SIG-M5 treated with dmso at 0.1 percent for 504 hours (cell line): ENCODE measurements around the gene CAMK2A.
A peak's percentile ranks its signal among the peaks of the same experiment; 100 is the strongest.

Experiments
- DNase-seq: peaks from one replicate; lab custom pipeline; 2025; ENCODE audit not compliant: unreplicated experiment; lab: John Stamatoyannopoulos, UW

Gene CAMK2A

GRCh38 chr5:150189728-150190502, 99.7 kb downstream of the CAMK2A start, which contains the start of gene SLC6A7:
Gene SLC6A7 (plus strand): TSS chr5:150190062. CDS start chr5:150190328, 266 bp downstream.
- no peak for DNase-seq

- DNase-seq, result no peak
Measured at GRCh38 chr5:150189326-150189725, 100.2 kb downstream of the CAMK2A start.

GRCh38 chr5:150188146-150188842, 101.3 kb downstream of the CAMK2A start:
- no peak for DNase-seq

DNA sequence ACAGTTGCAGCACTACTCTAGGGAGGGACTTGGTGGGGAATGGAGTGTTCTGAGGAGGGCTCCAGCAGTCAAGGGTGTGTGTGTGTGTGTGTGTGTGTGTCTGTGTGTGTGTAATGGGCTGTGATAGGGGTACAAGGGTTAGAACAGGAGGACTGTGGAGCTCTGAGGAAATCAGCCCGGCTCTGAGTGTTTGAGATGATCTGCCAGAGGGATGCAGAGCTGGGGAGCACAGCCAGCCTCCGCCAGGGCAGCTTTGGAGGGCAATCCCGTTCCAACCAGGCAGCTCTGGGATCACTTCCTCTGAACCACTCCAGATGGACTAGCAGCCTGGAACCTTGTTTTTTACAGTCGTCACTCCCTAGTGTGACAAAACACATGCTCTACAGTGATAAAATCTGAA, 102.7 kb downstream of the CAMK2A start:
- DNase-seq, result no peak

- DNase-seq, result no peak
Measured at GRCh38 chr5:150186137-150186536, 103.4 kb downstream of the CAMK2A start.

- DNase-seq, result peak; percentile 74
Measured at GRCh38 chr5:150184990-150185912, 104.3 kb downstream of the CAMK2A start.

DNA sequence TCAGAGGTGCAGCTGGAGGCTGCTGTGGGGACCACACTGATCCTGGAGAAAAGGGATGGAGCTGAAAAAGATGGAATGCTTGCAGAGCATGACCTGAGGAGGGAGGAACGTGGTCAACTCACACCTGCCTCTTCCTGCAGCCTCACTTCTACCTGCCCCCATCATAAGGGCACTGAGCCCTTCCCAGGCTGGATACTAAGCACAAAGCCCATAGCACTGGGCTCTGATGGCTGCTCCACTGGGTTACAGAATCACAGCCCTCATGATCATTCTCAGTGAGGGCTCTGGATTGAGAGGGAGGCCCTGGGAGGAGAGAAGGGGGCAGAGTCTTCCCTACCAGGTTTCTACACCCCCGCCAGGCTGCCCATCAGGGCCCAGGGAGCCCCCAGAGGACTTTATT, 105.6 kb downstream of the CAMK2A start:
- no peak for DNase-seq

DNA sequence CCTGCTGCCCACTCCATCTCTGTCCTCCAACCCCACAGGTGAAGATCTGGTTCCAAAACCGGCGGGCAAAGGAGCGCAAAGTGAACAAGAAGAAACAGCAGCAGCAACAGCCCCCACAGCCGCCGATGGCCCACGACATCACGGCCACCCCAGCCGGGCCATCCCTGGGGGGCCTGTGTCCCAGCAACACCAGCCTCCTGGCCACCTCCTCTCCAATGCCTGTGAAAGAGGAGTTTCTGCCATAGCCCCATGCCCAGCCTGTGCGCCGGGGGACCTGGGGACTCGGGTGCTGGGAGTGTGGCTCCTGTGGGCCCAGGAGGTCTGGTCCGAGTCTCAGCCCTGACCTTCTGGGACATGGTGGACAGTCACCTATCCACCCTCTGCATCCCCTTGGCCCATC, 106.1 kb downstream of the CAMK2A start:
- no peak for DNase-seq

GRCh38 chr5:150182774-150183173, 106.8 kb downstream of the CAMK2A start:
- no peak for DNase-seq

DNA sequence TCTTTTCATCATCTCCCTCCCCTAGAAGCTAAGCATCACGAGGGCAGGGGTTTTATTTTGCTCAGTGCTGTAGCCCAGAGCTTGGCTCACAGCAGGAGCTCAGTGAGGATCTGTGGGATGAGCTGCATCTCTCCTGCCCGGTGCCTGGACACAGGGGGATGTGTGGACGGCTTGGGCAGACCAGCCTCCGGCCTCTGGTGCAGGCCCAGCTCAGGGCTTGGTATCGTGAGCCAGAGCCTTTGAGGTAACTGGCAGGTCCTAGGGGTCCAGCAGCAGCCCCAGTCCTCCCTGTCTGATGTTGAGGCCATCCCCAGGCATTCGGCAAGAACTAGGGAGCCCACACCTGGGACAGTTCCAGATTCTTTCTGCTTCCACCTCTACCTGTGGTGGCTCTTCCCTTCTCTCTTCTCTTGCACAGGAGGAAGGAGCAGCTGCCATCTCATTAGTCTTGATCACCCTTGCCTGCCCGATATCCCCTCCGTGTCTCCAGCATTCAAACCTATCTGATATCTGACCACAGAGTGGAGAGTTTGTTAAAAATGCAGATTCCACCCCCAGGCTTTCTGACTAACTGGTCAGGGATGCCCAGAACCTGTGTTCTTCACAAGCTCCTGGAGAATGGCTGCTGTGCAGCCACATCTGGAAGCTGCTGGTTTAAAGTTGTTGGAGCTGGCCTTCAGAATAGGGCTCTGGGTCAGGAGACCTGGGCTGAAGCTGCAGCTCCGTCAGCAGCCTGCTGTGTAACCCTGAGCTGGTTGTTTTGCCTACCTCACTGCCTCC, 107.6 kb downstream of the CAMK2A start:
- no peak for DNase-seq

DNA sequence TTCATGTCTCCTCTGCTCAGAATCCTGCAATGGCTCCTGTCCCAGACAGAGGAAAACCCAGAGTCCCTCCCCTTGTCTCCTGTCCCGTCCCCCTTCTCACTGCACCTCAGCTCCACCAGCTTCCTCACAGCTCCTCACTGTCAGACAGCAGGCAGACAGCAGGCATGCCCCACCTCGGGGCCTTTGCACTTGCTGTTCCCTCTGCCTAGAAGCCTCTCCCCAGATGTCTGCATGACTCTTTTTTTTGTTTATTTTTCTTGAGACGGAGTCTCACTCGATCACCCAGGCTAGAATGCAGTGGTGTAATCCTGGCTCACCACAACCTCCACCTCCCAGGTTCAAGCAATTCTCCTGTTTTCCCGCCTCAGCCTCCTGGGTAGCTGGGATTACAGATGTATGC, 108.5 kb downstream of the CAMK2A start:
- DNase-seq, result no peak

- DNase-seq, result peak; percentile 50
Measured at GRCh38 chr5:150180241-150181026, 109.1 kb downstream of the CAMK2A start.

GRCh38 chr5:150179019-150179620, 110.5 kb downstream of the CAMK2A start:
- DNase-seq, result no peak

GRCh38 chr5:150178262-150178661, 111.3 kb downstream of the CAMK2A start:
- DNase-seq, result no peak

DNA sequence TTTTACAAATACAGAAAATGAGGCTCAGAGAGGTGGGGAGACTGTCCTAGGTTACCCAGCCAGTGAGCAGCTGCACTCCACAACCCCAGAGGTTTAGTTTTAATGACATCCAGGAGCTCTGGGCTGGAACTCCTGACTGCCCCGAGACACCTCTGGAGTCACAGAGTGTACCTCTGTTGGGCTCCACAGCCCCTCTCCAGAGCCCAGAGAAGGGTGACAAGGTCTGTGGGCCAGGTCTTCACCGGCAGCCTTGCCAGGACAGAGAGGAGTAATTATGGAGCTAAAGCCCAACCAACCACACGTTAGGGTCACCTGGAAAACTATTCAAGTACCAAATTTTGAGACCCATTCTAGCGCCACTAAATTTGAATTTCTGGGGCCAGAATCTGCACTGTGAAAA, 111.9 kb downstream of the CAMK2A start:
- DNase-seq, result no peak

DNA sequence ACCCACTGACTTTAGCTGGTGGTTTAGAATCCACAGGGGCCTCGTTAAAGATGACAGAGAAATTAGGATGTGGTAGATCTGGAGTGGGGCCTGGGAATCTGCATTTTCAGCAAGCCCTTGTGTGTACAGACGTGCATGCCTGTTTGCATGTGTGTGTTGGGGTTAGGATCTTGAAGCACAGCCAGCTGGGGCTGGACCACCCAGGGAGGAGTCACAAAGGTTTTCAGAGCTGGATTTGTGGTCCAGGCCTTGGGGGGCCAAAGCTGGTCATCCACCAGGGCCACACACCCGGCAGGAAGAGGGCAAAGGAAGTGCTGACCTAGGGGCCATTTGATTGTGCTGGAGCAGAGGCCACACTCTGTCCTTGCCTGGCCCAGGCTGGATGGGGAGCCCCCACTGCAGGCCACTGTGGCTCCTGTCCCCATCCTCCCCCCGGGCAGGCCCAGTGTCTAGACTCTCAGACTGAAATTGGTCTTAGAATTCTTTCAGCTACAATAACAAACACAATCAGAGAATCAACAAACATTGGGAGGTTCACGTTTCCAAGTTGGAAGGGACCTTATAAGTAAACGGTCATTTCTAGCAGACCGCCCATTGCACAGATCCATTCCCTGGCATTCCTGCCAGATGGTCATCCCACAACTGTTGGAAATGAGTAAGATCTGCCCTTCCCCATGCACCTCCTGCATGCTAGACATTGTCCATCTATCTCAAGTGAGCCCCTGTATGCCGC, 112.7 kb downstream of the CAMK2A start:
- no peak for DNase-seq

DNA sequence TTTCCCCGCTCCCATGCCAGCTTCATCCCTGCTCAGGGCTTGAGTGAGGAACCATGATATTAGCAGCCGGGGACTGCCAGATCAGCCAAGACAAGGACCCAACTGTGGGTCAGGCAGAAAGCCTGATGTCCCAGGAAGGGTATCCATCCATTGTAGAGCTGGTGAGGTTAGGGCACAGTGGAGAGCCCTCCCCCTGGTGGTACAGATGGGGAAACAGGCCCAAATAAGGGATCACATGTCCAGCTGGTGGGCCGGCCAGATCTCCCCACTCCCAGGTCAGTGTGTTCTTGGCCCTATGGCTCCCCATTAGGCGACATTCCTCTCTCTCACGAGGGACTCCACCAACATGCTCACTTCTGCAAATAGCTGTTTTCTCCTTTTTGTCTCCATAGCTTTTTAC, 114.0 kb downstream of the CAMK2A start:
- DNase-seq, result no peak

- no peak for DNase-seq
Measured at GRCh38 chr5:150175076-150175475, 114.5 kb downstream of the CAMK2A start.

- DNase-seq, result no peak
Measured at GRCh38 chr5:150174285-150174684, 115.3 kb downstream of the CAMK2A start.
